Uterus (tissue), 2 donors: ENCODE data around the gene FBXW8.

ENCODE experiments used
- CTCF ChIP-seq, 4 experiments: fragments of 200-600 bp in 2 of 4; fragments of 450-650 bp in 2 of 4; sonication (generic) in 2 of 4; IDR thresholded peaks; one replicate each; pipeline ENCODE4 v1.5.1; 2016 to 2019; ENCODE audit warnings: antibody characterized with exemption in 4 of 4, mild to moderate bottlenecking in 2 of 4, moderate library complexity in 1 of 4
- POLR2A ChIP-seq, 2 donors: fragments of 450-650 bp; IDR thresholded peaks; one replicate each; pipeline ENCODE4 v1.6.1; 2016; ENCODE audit warnings: antibody characterized with exemption in 2 of 2, mild to moderate bottlenecking in 1 of 2, moderate library complexity in 1 of 2

- TF ChIP-seq POLR2A (IDR thresholded peaks at IDR 0.05) = no peak
- no peak for TF ChIP-seq CTCF (IDR thresholded peaks at IDR 0.05)
Measured at GRCh38 chr12:117044311-117044710, 133.6 kb downstream of the FBXW8 start.
